ENCODE measurements around the gene VN1R2.

DNA sequence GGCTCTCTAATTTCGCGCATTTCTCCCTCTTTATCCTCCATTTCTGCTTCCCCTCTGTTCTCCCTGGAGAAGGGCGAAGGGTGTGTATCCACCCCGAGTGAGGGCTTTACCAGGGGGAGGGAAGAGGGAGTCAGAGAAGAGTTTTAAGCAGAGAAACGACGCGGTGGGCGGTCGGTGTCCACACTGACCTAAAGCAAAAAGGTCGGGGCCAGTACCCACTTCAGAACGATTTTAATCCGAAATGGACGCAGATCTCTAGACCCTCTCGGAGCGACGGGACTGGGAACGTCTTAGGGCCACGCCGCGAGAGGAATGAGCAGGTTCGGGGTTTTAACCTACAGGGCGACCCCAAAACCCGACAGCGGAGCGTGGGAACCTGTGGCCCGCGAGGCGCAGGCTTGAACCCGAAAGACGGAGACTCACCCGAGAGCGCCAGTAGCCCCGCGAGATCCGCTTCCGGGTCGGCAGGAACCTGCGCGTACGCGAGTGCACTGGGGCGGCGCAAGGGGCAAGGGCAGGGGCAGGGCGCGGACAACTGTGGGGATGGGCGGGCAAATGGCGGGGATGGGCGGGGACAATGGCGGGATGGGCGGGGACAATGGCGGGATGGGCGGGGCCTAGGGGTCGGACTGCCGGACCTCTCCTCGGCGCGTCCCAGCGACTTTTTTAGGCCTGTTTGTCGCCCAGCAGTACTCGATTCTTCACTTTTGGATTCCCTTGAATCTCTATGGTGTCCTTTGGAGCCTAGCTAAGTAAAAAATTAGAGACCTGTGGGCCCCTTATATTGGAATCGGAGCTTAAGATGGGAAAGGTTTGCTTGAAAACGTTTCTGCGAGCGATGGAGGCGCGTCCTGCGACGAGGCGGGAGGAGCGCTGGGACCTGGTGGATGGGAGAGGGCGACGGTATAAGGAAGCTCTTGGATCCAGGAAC is 3.4 kb upstream of the VN1R2 start, which contains the start of gene ZNF677:
- TF ChIP-seq, protein P1, sequence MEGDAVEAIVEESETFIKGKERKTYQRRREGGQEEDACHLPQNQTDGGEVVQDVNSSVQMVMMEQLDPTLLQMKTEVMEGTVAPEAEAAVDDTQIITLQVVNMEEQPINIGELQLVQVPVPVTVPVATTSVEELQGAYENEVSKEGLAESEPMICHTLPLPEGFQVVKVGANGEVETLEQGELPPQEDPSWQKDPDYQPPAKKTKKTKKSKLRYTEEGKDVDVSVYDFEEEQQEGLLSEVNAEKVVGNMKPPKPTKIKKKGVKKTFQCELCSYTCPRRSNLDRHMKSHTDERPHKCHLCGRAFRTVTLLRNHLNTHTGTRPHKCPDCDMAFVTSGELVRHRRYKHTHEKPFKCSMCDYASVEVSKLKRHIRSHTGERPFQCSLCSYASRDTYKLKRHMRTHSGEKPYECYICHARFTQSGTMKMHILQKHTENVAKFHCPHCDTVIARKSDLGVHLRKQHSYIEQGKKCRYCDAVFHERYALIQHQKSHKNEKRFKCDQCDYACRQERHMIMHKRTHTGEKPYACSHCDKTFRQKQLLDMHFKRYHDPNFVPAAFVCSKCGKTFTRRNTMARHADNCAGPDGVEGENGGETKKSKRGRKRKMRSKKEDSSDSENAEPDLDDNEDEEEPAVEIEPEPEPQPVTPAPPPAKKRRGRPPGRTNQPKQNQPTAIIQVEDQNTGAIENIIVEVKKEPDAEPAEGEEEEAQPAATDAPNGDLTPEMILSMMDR (IDR thresholded peaks at IDR 0.05; ENCODE audit: low read length), result no peak
- no peak for TF ChIP-seq EZH2 (IDR thresholded peaks at IDR 0.05; ENCODE audit: borderline replicate concordance, low read length)

Measured in OCI-LY1 (cell line).